ENCODE results near the gene VPS8. TPM values are rescaled to one million over a fixed set of nuclear protein-coding genes. Genes with fewer than 3 reads are reported as not detected.

The VPS8 gene
- total RNA-seq, 1 donor from 2014 or later = 75.6 TPM

GRCh38 chr3:184811663-184811998, 335 bp upstream of the VPS8 start:
- DNase-seq (ENCODE audit: low spot score) = no peak

DNA sequence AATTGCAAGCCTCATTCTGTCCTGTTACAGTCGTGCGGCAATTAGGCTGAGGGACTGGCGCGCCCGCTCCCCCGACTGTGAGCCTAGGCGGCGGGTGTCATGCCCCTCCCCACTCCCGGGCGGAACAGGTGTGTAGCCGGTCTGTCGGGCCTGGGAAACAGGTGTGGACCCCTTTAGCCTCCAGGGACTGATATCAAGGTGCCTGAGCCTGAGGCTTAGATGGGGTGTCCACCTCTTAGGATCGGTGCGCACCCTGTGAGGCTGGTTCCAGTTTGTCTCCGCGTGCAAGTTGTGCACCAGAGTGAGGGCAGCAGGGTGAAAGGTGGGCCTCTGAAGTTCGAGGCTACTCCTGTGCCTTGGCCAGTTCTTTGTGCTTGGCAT, 686 bp downstream of the VPS8 start:
- DNase-seq (ENCODE audit: low spot score) = no peak

GRCh38 chr3:184813357-184813756, 1.4 kb downstream of the VPS8 start:
- DNase-seq (ENCODE audit: low spot score) = no peak

DNA sequence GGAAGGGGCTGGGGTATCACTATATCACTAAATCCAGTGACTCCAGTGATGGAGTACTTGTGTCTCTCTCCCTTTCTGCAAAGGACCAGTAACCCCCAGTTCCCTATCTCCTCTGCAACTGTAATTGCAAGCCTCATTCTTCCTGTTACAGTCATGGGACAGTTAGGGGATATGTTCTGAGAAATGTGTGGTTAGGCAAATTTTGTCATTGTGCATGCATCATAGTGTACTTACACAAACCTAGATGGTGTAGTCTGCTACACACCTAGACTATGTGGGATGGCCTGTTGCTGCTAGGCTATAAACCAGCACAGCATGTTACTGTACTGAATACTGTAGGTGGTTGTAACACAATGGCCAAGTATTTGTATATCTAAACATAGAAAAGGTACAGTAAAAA, 2.2 kb downstream of the VPS8 start:
- no peak for DNase-seq (ENCODE audit: low spot score)

- DNase-seq (ENCODE audit: low spot score) = no peak
Observed at GRCh38 chr3:184815046-184815930, 3.3 kb downstream of the VPS8 start.

- no peak for DNase-seq (ENCODE audit: low spot score)
Observed at GRCh38 chr3:184816614-184817013, 4.6 kb downstream of the VPS8 start.

GRCh38 chr3:184820525-184820924, 8.6 kb downstream of the VPS8 start:
- no peak for DNase-seq (ENCODE audit: low spot score)

DNA sequence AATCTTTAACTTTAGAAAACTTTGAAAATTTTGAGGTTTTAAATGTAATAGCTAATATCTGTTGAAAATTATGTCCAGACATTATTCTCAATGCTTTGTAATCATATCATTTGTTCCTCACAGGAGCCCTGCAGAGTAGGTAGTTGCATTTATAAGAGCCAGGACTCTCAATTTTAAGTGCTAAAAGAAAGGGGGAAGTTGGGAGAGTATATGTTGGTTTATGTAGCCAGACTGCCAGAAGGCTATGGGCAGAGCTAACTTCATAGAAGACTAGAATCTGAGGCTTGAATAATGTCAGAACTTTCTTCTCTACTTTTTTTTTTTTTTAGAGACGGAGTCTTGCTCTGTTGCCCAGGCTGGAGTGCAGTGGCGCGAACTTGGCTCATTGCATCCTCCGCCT, 9.1 kb downstream of the VPS8 start:
- no peak for DNase-seq (ENCODE audit: low spot score)

- DNase-seq (ENCODE audit: low spot score) = no peak
Observed at GRCh38 chr3:184822081-184822480, 10.1 kb downstream of the VPS8 start.

DNA sequence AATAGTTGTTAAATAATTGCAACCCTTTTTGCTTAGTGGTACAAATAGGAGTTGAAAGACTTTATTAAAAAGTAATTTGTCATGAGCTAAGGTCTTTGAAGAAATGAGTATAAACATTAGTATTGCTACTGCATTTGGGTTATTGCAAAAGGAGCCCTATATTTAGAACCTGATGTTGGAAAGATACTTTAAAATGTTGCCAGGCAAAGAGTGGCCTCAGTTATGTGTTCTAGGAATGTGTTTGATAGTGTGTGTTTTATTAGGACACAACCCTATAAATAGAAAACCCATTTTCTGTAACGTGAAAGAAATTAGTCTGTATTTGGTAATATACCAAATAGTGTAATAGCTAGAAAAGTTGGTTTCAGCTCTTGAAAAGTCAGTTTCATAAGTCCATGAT, 10.7 kb downstream of the VPS8 start:
- DNase-seq (ENCODE audit: low spot score) = no peak

- DNase-seq (ENCODE audit: low spot score) = no peak
Observed at GRCh38 chr3:184823990-184824389, 12.0 kb downstream of the VPS8 start.

GRCh38 chr3:184825121-184825820, 13.3 kb downstream of the VPS8 start:
- DNase-seq (ENCODE audit: low spot score) = no peak

DNA sequence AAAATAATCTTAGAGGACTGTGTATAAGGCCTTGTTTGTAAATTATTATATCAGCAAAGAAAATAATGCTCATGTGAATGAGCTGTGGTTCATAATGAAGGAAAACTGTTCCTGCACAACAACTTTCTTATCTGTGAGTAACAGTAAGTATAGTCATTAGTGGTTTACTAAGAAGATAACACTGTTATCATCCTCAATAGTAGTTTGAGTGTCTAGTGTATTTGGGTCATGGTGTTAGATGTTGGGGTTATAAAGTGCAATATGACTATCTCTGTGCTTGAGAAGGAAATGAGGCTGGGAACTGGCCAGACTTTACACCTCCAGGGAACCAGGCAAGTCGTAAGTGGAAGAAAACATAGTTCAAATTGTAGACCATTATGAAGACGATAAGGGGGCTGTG, 15.6 kb downstream of the VPS8 start:
- DNase-seq (ENCODE audit: low spot score) = no peak

DNA sequence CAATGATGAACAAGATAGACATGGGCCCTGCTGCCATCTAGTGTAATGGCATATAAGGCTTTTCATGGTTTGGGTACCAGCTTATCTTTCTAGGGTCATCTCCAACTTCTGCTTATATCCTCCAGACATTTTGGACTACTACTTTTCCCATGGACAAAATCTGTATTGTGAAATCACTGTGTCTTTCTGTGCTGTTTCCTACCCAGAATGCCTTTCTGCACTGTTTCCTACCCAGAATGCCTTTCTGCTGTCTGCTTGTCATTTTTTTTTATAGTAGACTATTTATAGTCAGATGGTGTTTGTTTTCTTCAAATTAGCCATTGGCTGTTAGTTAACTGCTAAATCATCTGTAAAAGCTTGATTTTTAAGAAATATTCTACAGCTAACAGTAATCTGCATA, 20.1 kb downstream of the VPS8 start:
- DNase-seq (ENCODE audit: low spot score) = no peak

DNA sequence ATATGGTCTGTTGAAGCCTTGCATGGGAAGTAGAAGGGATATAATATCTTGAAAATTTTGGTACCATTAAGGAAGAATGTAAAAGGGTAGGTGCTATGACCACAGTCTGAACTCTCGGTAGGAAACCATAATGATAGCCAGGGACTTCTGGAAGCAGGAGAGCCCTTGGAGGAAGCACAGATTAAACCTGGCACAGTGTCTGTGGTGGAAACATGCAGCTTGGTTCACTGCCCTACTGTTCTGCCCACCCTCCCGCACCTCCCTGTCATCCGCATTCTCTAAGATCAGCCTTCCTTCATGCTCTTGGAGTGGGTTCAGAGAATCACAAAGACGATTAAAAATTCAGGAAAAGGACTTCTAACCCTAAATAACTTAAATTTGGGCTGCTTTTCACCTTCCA, 20.9 kb downstream of the VPS8 start:
- DNase-seq (ENCODE audit: low spot score) = no peak

DNA sequence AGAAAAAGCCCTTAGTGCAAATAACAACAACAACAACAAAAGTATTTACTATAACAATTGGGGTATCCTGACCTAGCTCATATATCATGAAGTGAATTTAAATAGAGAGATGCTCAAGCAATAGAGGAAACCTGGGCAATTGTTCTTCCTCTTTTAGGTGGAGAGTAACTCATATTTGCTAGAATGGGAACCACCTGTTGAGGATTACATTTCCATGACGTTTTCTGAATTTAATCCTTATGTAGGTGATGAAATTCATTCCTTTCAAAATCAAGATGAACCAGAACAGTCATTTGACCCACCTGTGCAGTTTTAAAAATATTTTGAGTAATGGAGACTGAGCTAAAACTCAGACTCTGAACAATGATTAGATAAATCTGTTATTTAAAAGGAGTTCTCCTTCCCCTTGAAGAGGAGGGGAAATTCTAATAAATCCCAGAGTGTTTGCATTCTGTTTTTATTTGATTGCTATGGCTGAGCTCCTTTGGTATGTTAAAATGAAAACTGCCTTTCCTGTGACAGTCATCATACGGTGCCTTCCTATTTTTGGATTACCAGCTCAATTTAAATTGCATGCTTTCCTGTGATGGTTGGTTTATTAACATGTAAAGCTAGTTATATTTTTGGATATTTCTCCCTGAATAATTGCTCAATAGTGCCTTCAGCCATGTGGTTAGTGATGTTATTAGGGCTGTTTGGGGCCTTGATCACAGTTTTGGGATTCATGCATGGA, 24.3 kb downstream of the VPS8 start:
- no peak for DNase-seq (ENCODE audit: low spot score)

DNA sequence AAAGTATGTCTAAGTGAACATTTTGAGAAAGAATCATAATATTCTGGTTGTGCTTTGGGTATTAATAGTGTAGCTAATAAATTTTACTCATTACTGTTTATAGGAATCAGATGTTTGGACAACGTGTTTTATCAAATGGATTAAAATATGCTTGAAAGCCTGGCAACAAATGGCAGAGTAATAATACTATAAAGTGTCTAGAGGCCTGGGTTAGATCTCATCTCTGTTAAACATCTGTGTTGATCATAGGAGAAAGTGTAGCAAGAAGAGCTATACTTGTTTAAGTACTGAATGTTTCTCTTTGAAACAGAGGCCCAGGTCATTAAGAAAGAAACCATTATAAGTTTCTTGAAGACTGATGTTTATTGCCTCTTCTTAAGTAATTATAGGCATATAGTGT, 30.5 kb downstream of the VPS8 start:
- no peak for DNase-seq (ENCODE audit: low spot score)

DNA sequence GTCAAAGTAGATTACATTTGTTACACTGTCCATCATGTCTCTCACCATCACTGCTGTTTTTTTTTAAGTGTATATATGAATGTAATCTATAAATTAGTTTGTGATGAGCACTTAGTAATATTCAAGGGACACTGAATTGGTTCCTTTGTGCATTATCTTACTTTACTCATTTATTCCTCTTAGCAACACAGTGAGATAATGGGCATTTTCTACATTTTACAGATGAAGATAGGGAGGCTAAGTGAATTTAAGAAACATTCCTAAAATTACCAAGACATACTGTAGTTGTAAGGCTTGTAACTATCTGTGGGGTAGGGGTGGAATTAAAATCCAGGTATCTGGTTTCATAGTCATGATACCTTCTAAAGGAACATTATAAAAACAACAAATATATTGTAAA, 33.9 kb downstream of the VPS8 start:
- DNase-seq (ENCODE audit: low spot score) = no peak

DNA sequence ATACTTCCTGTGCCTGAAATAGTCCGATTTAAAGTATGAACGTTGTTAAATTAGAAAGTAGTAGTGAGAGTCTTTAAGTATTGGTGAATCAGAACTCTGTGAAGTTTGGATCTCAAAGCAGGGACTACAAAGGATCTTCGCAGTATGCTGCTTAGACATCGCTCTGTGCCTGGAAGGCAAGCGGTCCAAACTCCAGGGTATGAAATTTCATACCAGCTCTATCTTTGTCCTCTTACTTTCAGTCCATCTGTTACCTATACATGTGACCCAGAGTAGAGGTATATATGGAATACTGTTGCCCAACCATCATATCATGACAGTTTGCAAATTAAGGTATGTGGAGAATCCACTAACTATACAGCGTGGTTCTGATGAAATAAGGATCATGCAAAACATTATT, 34.5 kb downstream of the VPS8 start:
- DNase-seq (ENCODE audit: low spot score) = no peak

GRCh38 chr3:184848934-184849333, 37.0 kb downstream of the VPS8 start:
- no peak for DNase-seq (ENCODE audit: low spot score)

DNA sequence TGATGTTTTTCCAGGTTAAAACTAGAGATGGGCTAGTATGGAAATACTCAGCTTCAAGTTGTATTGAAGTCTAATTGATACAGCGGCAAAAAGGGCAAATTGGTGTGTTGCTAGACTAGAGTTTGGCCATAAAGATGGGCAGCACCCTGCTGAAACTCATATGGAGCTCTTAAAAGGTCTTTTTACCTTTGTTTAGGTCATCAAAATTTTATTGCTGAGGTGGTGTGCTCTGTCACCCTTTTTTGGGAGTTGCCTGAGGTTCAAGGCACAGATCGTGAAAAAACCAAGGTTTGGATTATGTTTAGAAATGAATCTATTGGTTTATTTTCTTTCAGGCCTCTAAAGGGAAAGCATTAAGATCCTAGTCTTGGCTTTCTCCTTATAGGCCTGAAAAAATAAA, 38.2 kb downstream of the VPS8 start:
- DNase-seq (ENCODE audit: low spot score) = no peak

- DNase-seq (ENCODE audit: low spot score) = no peak
Observed at GRCh38 chr3:184857099-184857498, 45.1 kb downstream of the VPS8 start.

DNA sequence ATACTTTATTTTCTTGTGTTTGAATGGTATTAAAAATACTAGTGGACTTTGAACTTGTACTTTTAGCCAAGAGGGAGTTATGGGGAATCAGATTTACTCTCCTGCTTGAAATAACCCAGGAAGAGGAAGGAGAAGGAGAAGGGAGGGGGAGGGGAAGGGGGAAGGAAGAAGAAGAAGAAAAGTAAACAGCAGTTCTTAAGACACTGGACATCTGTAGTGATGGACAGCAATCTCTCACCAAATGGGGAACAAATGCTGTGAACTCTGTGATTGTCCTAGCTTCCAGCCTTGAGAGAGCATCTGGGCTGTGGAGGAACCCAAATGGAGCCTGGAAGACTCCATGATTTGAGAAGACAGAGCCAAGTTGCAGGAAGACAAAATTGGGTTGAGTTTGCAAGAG, 52.0 kb downstream of the VPS8 start:
- no peak for DNase-seq (ENCODE audit: low spot score)
